ENCODE results near the gene WDCP.
"Not testable (repeated sequence)": the region's sequence is repeated elsewhere in the genome, so short reads cannot be mapped to it uniquely, and the experiment has no call there.

The WDCP gene, protein sequence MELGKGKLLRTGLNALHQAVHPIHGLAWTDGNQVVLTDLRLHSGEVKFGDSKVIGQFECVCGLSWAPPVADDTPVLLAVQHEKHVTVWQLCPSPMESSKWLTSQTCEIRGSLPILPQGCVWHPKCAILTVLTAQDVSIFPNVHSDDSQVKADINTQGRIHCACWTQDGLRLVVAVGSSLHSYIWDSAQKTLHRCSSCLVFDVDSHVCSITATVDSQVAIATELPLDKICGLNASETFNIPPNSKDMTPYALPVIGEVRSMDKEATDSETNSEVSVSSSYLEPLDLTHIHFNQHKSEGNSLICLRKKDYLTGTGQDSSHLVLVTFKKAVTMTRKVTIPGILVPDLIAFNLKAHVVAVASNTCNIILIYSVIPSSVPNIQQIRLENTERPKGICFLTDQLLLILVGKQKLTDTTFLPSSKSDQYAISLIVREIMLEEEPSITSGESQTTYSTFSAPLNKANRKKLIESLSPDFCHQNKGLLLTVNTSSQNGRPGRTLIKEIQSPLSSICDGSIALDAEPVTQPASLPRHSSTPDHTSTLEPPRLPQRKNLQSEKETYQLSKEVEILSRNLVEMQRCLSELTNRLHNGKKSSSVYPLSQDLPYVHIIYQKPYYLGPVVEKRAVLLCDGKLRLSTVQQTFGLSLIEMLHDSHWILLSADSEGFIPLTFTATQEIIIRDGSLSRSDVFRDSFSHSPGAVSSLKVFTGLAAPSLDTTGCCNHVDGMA

DNA sequence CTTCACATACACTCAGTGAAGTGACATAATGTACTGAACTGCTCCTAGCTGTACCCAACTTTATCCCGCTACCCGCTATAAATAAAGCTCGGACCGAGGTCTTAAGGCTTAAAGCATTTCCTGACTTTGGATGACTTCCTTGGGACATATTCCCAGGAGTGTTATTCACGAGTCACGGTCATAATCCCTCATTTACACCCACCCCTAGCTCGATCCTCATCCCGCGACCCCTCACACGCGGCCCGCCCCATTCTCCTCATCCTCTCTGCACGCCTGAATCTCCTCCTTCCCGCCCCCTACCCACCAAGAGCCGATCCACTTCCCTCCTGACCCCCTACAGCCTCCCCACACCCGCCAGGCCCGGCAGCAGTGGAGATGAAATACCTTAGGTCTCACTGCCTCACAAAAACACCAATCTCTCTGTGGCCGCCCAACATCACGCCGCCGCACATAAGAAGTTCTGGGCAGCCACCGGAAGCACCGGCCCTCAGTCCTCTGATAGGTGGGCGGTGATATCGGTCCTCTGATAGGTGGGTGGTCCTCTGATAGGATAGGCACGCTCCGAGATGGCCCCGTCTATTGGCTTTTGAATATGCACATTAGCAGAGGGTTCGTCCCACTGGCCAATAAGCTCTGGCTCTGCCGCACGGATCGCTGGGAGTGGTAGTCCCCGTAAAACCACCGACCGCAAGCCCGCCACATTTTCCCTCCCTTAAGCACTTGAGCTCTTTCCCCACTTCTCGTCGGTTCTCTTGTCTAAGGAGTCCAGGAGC lies at the start of gene WDCP:
Gene WDCP, minus strand, starts transcription at position 462 of the 773 bp plus-strand sequence. CDS start 7,897 bp downstream, outside the sequence.
- peak; percentile 81 to 83 for DNase-seq (ENCODE audit: extremely low read depth in 1 of 2, low read depth in 1 of 2)

DNA sequence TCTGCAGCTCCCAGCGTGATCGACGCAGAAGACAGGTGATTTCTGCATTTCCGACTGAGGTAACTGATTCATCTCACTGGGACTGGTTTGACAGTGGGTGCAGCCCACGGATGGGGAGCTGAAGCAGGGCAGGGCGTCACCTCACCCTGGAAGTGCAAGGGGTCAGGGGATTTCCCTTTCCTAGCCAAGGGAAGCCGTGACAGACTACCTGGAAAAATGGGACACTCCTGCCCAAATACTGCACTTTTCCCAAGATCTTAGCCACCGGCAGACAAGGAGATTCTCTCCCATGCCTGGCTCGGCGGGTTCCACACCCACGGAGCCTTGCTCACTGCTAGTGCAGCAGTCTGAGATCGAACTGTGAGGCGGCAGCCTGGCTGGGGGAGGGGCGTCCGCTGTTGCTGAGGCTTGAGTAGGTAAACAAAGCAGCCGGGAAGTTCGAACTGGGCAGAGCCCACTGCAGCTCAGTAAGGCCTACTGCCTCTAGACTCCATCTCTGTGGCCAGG lies 48.0 kb upstream of the WDCP start:
- not testable (repeated sequence) for DNase-seq (ENCODE audit: extremely low read depth in 1 of 2, low read depth in 1 of 2)

DNA sequence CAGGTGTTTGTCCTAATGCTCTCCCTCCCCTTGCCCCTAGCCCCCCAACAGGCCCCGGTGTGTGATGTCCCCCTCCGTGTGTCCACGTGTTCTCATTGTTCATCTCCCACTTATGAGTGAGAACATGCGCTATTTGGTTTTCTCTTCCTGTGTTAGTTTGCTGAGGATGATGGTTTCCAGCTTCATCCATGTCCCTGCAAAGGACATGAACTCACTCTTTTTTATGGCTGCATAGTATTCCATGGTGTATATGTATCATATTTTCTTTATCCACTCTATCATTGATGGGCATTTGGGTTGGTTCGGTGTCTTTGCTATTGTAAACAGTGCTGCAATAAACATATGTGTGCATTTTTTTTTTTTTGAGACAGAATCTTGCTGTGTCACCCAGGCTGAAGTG lies 46.1 kb upstream of the WDCP start:
- not testable (repeated sequence) for DNase-seq (ENCODE audit: extremely low read depth in 1 of 2, low read depth in 1 of 2)

DNA sequence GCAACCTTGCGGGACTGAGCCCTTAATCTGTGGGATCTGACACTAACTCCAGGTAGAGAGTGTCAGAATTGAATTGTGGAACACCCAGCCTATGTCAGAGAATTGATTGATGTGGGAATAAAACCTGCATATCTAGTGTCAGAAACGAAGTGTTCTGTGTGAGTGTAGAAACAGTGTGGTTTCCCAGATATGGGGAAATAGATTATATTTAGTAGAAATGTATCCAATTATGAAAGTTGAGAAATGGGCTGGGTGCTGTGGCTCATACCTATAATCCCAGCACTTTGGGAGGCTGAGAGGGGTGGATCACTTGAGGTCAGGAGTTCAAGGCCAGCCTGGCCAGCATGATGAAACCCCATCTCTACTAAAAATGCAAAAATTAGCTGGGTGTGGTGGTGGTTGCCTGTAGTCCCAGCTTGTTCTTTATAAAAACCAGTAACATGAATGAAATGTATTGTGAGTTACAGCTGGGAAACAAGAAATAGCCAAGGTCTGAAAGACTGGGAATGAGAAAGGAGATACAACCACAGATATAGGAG lies 41.7 kb upstream of the WDCP start:
- DNase-seq (ENCODE audit: extremely low read depth in 1 of 2, low read depth in 1 of 2): no peak

DNA sequence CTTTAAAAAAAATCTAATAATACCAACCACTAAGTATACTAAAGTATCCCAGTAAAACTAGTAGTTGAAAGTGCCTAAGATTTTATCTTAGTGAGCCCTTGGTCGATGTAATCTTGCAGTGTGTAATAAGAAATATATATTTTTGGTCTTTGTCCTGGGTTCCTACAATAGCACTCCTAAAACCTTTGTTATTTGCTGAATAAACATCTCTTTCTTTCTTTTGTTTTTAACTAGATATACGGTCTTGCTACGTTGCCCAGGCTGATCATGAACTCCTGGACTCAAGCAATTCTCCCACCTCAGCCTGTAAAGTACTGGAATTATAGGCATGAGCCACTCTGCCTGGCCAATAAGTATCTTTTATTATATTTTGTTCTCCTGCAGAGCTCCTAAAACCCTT lies 39.8 kb upstream of the WDCP start:
- DNase-seq (ENCODE audit: extremely low read depth in 1 of 2, low read depth in 1 of 2): no peak

DNA sequence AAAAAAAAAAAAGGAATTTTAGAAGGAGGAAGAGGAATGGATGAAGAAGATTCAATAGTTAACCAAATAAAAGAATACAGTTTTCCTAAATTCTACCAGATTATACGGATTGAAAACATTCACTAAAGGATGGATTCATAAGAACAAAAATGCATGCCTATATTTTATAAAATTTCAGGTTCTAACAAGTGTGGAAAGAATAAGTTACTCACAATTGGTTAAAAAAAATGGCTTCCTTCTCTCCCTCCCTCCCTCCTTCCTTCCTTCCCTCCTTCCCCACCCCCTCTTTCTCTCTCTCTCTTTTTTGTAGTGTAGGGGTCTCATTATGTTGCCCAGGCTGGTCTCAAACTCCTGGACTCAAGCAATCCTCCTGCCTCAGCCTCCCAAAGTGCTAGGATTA lies 39.0 kb upstream of the WDCP start:
- no peak for DNase-seq (ENCODE audit: extremely low read depth in 1 of 2, low read depth in 1 of 2)

DNA sequence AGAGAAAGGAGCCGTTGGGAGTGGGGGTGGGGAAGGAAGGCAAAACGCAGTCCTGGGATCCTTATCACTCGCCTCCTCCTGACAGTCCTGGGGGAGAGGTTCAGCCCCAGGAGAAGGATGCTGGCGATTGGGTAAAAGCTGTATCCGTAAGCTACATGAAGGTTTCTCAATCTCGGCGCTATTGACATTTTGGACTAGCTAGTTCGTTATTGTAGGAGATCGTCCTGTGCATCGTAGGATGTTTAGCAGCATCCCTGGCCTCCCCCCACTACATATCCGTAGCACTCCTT lies 38.0 kb upstream of the WDCP start:
- DNase-seq (ENCODE audit: extremely low read depth in 1 of 2, low read depth in 1 of 2): no peak

DNA sequence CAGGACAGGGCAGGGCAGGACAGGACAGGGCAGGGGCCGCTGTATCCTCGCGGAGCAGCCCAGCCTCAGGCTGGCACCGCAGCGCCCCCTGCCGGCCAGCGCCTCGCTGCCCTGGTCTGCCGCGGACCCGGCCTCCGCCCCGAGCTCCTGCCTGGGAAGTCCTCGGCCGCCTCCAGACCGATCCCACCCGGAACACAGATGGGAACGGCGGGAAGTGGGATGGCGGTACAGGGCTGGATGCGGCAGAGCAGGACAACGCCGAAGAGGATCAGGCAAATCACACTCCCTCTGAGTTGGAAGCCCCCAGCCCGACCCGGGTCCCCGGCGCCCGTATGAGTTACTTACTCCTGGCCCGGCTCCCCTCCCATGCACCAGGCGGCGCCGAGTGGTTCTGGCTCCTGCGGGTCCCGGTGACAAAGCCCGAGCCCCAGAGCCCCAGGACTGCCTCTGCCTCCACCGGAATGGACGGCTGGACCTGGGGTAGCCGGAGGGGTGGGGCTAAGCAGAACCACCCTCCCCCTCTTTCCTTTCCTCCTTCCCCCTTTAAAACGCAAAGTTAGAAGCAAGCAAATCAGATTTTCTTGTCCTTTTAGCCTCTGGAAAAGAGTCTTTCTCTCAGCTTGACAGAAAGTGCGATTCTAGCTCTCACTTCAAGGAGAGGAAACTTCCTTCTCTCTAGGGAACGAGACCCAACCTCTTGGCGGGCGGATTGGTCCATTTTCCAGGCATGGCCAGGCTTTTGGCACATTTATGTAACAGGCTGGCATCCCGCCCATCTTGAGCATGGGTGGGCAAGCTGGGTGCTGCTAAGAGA lies 37.4 kb upstream of the WDCP start, which contains the start of gene TP53I3:
Gene TP53I3, minus strand, starts transcription at position 449 of the 814 bp plus-strand sequence. CDS start 508 bp downstream, outside the sequence.
- DNase-seq (ENCODE audit: extremely low read depth in 1 of 2, low read depth in 1 of 2): peak in 1 of 2 donors; percentile 76

DNA sequence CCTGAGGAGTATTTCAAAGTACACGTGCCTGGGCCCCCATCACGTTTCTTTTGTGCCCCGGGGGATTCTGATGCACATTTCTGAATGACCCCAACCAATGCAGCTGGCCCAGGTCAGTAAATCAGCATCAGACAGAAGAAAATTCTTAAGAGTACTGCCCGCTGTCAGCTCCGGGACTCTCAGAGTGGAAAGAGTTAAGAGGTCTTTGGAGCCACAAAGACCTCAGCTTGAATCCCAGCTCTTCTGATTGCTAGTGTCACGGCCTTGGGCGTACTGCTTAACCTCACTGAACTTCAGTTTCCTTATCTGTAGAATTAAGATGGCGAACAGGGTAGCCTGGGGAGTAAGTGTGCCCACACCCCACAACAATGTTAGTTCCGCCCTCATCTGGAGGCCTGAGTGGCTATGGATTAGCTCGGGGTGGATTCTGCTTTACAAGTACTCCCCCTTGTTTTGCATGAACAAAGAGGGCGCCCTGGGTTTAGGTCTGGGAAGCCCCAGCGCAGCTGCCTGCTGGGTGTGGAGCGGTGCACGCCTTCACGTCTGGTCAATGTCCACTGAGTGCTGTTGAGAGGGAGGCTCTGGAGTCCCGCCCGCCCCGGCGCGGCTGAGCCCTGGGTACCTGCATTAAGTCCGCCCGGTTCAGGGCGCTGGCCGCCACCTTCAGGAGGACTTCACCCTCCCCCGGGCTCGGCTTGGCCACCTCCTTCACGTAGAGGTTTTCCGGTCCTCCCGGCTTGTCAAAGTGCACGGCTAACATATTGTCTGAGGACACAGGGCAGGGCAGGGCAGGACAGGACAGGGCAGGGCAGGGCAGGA lies 36.6 kb upstream of the WDCP start:
- no peak for DNase-seq (ENCODE audit: extremely low read depth in 1 of 2, low read depth in 1 of 2)

DNA sequence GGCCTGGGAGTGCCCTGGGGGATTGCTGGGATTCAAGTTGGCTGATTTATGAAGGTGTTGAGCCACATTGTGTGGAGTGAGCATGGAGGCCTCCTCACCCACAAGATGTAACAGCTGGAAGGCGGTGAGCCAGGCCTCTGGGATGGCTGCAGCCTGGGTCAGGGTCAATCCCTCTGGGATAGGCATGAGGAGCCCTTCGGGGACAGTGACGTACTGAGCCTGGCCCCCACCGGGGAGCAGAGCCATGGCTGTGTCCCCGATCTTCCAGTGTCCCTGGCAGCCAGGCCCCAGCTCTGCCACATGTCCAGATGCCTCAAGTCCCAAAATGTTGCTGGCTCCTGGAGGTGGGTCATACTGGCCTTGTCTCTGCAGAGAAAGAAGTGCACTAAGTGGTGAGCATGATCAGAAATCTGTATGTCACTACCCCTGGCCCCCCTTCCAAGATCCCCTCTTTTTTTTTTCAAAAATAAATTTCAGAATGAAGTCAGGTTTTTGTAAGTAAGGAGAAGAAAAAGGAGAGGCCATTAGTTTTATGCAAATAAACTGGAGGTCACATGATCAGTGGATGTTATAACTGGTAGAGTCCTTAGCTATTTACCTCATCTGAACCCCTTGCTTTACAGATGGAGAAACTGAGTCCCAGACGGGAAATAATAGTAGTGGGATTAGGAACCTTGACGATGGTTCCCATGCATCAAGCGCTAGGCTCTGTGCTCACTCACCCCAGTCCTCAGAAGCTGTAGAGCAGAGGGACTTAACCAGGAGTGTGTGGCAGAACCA lies 35.8 kb upstream of the WDCP start:
- no peak for DNase-seq (ENCODE audit: extremely low read depth in 1 of 2, low read depth in 1 of 2)

DNA sequence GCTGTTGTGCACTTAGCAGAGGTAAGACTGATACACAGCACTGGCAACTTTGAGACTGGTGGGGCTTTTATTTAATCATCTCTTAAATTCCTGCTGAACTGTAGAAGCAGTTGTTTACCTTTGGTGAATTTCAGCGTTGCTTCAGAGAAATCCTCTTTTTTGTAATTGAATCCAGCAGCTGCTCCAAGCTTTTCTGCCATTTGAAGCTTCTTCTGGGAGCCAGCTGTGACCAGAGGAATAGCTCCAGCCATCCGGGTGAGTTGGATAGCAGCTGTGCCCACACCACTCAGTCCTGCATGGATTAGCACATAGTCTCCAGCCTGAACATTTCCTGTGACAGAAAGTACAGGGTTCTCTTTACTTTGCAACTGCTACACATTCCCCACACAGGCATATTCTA lies 33.5 kb upstream of the WDCP start:
- no peak for DNase-seq (ENCODE audit: extremely low read depth in 1 of 2, low read depth in 1 of 2)

DNA sequence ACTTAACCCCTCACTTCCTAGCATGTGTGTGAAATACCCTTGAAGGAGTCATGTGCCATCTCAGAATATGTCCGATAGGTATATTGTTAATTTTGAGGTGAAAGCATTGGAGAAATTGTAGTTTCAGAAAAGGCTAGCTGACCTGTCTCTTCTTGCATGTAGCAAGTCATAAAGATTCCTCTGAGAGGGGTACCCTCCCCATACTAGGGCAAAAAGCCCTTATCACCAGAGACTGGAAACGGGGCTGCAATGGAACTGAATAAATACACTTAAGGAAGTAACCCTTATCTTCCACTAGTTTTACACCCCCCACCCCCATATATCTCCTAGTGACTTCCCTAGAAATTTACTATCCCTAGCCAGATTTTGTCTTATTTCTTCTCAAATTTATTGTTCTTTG lies 30.7 kb upstream of the WDCP start:
- DNase-seq (ENCODE audit: extremely low read depth in 1 of 2, low read depth in 1 of 2): no peak

DNA sequence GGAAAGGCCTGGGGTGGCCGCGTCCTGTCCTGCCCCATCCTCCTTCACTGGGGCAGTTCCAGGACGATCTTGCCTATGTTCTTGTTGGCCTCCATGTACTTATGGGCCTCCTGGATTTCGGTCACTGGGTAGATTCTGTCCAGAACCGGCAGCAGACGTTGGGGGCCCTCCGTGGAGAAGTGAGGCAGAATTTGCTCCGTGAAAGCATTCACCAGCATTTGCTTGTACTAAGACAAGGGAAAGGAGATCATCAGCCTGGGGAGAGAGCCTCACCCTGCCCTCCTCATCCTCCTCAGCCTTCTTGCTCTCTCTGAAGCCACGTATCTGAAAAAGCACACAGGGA lies 30.3 kb upstream of the WDCP start:
- no peak for DNase-seq (ENCODE audit: extremely low read depth in 1 of 2, low read depth in 1 of 2)

DNA sequence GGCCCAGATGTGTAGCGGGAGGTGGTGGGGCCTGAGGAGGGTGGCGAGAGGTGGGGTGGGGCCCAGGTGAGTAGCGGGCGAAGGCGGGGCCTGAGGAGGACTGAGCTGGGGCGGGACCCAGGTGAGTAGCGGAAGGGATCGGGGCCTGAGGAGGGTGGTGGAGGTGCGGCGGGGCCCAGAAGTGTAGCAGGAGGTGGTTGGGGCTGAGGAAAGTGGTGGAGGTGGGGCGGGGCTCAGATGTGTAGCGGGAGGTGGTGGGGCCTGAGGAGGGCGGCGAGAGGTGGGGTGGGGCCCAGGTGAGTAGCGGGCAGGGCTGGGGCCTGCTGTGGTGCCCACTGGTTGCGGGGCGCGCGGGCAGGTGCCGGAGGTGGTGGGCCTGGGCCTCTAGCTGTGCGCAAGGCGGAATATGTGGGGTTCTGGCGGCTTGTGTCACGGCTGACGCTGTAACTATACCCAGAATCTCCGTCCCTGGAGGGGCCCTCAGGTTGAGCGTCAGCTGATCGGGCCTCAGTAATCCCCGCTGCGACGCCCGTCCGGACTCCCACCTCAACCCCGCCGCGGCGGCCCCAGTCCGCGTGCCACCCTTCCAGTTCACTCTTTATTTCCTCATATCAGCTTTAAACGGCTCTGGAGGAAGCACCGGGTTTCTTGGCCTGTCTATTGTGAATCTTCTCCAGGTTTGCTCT lies 29.8 kb upstream of the WDCP start:
- no peak for DNase-seq (ENCODE audit: extremely low read depth in 1 of 2, low read depth in 1 of 2)

DNA sequence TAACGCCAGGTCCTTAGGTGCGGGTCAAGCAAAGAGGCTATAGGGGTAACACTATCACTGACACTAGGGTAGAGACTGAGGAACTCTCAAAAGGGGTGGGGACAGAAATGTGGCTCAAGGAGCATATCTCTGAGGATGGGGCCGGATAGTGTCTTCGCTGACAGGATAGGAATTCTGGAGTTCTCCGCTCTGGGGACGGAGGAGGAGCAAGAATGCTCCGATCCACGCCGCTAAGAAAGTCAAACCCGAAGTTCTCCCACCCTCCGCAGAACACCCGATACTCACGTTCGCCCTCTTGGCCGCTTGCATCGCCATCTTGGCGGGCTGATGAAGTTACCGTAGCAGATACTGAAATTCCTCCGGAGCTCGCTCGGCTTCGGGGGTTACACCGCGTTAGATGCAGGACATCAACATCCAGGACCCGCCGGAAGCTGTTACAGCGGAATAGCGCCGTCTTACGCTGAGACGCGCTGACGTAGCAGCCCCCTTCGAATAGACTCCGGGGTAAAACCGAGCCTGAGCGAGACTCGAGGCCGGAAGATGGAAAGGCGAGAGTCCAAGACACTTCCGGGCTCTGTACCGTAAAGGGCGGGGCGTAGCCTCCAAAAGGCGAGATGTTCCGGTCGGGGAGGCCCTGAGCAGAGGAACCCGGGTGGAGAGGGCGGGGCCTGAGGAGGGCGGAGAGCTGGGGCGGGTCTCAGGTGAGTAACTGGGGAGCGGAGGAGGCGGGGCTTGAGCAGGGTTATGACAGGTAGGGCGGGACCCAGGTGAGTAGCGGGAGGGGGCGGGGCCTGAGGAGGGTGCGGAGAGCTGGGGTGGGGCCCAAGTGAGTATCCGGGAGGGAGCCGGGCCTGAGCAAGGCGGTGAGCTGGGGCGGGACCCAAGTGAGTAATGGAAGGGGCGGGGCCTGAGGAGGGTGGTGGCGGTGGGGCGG lies 29.0 kb upstream of the WDCP start, which contains the start of gene SF3B6:
Gene SF3B6, minus strand, starts transcription at position 412 of the 934 bp plus-strand sequence. Its CDS starts 97 bp downstream, at position 315.
- DNase-seq (ENCODE audit: extremely low read depth in 1 of 2, low read depth in 1 of 2): peak; percentile 99 to 100

DNA sequence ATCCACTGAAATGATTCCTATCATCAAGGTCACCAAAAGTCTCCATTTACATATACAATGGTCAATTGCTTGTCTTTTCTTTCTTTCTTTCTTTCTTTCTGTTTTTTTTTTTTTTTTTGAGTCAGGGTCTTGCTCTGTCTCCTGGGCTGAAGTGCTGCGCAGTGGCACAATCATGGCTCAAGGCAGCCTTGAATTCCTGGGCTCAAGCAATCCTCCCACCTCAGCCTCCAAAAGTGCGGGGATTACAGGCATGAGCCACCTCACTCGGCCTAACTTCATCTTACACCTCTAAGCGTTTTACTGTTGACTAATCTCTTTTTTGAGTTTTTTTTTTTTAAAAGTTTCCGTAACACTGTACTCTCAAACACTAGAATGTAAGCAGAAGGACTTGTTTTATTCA lies 28.1 kb upstream of the WDCP start:
- no peak for DNase-seq (ENCODE audit: extremely low read depth in 1 of 2, low read depth in 1 of 2)

DNA sequence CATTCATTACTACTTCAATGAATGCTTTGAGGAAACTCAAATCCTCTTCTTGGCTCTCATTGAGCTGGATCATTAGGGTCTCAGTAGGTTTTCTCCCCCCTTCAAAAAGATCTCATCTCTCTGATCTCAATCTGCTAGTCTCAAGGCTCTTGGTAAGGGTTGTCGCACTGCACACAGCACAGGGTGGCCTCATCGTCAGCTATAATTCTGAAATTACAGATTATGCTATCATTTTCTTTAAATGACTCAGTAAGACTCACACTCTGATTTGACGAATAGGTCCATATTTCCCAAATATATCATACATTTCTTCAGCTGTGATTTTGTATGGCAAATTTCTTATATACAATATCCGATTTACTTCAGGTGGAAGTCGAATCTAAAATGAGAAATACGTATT lies 26.6 kb upstream of the WDCP start:
- DNase-seq (ENCODE audit: extremely low read depth in 1 of 2, low read depth in 1 of 2): no peak
